HG02623 (cell line): Measurements from ENCODE around the gene PLCD1.

Source experiments
- ATAC-seq: cut with Tn5 transposase; IDR thresholded peaks from one replicate; pipeline ENCODE4 v1.9.1; 2021; ENCODE audit warnings: moderate library complexity; ENCODE audit not compliant: unreplicated experiment

PLCD1 gene

GRCh38 chr3:38017445-38018295, 11.8 kb downstream of the PLCD1 start:
- no peak for ATAC-seq

GRCh38 chr3:38016847-38017444, 12.5 kb downstream of the PLCD1 start:
- ATAC-seq, result no peak

GRCh38 chr3:38016410-38016809, 13.0 kb downstream of the PLCD1 start:
- no peak for ATAC-seq

GRCh38 chr3:38015984-38016383, 13.5 kb downstream of the PLCD1 start:
- ATAC-seq, result no peak

GRCh38 chr3:38015485-38015884, 14.0 kb downstream of the PLCD1 start:
- no peak for ATAC-seq

GRCh38 chr3:38011111-38011510, 18.3 kb downstream of the PLCD1 start:
- ATAC-seq, result no peak

- no peak for ATAC-seq
These were observed 19.4 kb downstream of the PLCD1 start for GRCh38 chr3:38009807-38010591.

- ATAC-seq, result no peak
These were observed 20.4 kb downstream of the PLCD1 start for GRCh38 chr3:38008971-38009580.

GRCh38 chr3:38008191-38008701, 21.2 kb downstream of the PLCD1 start:
- no peak for ATAC-seq

GRCh38 chr3:38007754-38008090, 21.7 kb downstream of the PLCD1 start:
- ATAC-seq, result no peak

- ATAC-seq, result no peak
These were observed 22.9 kb downstream of the PLCD1 start for GRCh38 chr3:38006445-38006995.

GRCh38 chr3:38006031-38006430, 23.4 kb downstream of the PLCD1 start:
- no peak for ATAC-seq

GRCh38 chr3:38005076-38006020, 24.1 kb downstream of the PLCD1 start:
- ATAC-seq, result no peak

- no peak for ATAC-seq
These were observed 24.9 kb downstream of the PLCD1 start for GRCh38 chr3:38004415-38005075.

GRCh38 chr3:38003817-38004414, 25.5 kb downstream of the PLCD1 start:
- ATAC-seq, result no peak

- ATAC-seq, result no peak
These were observed 26.0 kb downstream of the PLCD1 start for GRCh38 chr3:38003371-38003816.

GRCh38 chr3:38002940-38003339, 26.5 kb downstream of the PLCD1 start:
- ATAC-seq, result no peak

- no peak for ATAC-seq
These were observed 27.1 kb downstream of the PLCD1 start for GRCh38 chr3:38002291-38002876.
